ENCODE data around the gene GOLGA3.

GOLGA3 gene

GRCh38 chr12:132814232-132814631, 14.4 kb downstream of the GOLGA3 start:
- no peak for TF ChIP-seq FOXP2 (optimal IDR thresholded peaks at IDR 0.05; ENCODE audit: borderline replicate concordance, extremely low read depth, extremely low read length, insufficient read depth)
- no peak for TF ChIP-seq SIN3A (IDR thresholded peaks at IDR 0.05; ENCODE audit: borderline replicate concordance, insufficient read depth, low read length)
- TF ChIP-seq TAF1 (IDR thresholded peaks at IDR 0.05; ENCODE audit: borderline replicate concordance, insufficient read depth, low read length), result no peak
- TF ChIP-seq POLR2AphosphoS5 (IDR thresholded peaks at IDR 0.05; ENCODE audit: low read depth, low read length), result no peak

DNA sequence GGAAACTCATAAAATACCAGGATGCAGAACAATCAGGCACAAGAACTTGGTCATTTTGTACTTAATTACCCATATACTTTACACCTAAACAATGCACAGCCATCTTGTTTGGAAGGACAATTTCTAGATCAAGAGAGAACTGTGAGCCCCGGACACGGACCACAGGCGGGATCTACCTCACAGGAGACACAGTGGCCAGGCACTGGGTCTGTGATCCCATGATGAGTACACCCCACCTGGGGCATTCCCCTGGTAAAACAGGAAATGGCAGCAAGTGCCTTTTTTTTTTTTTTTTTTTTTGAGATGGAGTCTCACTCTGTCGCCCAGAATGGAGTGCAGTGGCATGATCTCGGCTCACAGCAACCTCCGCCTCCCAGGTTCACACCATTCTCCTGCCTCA, 15.2 kb downstream of the GOLGA3 start:
- TF ChIP-seq, protein P1, sequence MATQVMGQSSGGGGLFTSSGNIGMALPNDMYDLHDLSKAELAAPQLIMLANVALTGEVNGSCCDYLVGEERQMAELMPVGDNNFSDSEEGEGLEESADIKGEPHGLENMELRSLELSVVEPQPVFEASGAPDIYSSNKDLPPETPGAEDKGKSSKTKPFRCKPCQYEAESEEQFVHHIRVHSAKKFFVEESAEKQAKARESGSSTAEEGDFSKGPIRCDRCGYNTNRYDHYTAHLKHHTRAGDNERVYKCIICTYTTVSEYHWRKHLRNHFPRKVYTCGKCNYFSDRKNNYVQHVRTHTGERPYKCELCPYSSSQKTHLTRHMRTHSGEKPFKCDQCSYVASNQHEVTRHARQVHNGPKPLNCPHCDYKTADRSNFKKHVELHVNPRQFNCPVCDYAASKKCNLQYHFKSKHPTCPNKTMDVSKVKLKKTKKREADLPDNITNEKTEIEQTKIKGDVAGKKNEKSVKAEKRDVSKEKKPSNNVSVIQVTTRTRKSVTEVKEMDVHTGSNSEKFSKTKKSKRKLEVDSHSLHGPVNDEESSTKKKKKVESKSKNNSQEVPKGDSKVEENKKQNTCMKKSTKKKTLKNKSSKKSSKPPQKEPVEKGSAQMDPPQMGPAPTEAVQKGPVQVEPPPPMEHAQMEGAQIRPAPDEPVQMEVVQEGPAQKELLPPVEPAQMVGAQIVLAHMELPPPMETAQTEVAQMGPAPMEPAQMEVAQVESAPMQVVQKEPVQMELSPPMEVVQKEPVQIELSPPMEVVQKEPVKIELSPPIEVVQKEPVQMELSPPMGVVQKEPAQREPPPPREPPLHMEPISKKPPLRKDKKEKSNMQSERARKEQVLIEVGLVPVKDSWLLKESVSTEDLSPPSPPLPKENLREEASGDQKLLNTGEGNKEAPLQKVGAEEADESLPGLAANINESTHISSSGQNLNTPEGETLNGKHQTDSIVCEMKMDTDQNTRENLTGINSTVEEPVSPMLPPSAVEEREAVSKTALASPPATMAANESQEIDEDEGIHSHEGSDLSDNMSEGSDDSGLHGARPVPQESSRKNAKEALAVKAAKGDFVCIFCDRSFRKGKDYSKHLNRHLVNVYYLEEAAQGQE (IDR thresholded peaks at IDR 0.05; ENCODE audit: insufficient read depth in 1 of 2, low read depth in 2 of 2, low read length in 2 of 2), result no peak
- TF ChIP-seq FOXP2 (optimal IDR thresholded peaks at IDR 0.05; ENCODE audit: borderline replicate concordance, extremely low read depth, extremely low read length, insufficient read depth), result no peak
- TF ChIP-seq POLR2AphosphoS5 (IDR thresholded peaks at IDR 0.05; ENCODE audit: low read depth, low read length), result no peak
- no peak for TF ChIP-seq SIN3A (IDR thresholded peaks at IDR 0.05; ENCODE audit: borderline replicate concordance, insufficient read depth, low read length)
- TF ChIP-seq TAF1 (IDR thresholded peaks at IDR 0.05; ENCODE audit: borderline replicate concordance, insufficient read depth, low read length), result no peak

DNA sequence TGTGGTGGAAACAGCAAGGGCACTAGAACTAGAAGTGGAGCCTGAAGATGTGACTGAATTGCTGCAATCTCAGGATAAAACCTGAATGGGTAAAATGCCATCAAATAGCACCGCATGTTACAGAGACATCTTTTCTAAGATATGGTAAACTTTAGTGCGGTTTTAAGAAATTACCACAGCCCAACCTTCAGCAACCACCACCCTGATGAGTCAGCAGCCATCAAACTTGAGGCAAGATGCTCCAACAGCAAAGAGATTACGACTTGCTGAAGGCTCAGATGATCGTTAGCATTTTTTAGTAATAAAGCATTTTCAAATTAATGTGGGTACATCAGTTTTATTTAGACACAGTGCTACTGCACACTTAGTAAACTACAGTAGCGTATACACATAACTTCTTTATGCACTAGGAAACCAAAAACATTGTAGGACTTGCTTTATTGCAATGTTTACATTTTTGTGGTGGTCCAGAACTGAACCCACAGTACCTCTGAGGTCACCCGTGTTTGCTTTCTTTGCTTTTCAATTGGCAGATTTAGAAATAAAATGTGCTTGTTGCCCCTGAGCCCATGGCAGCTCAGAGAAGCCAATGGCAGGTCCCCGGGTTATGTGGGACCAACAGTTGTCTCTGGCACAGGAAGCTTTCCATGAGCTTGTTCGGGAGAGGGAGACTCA, 15.9 kb downstream of the GOLGA3 start:
- TF ChIP-seq, protein P1 (IDR thresholded peaks at IDR 0.05; ENCODE audit: insufficient read depth in 1 of 2, low read depth in 2 of 2, low read length in 2 of 2), result no peak
- no peak for TF ChIP-seq POLR2AphosphoS5 (IDR thresholded peaks at IDR 0.05; ENCODE audit: low read depth, low read length)
- no peak for TF ChIP-seq FOXP2 (optimal IDR thresholded peaks at IDR 0.05; ENCODE audit: borderline replicate concordance, extremely low read depth, extremely low read length, insufficient read depth)
- no peak for TF ChIP-seq SIN3A (IDR thresholded peaks at IDR 0.05; ENCODE audit: borderline replicate concordance, insufficient read depth, low read length)
- TF ChIP-seq TAF1 (IDR thresholded peaks at IDR 0.05; ENCODE audit: borderline replicate concordance, insufficient read depth, low read length), result no peak

- TF ChIP-seq, protein P1 (IDR thresholded peaks at IDR 0.05; ENCODE audit: insufficient read depth in 1 of 2, low read depth in 2 of 2, low read length in 2 of 2), result no peak
- TF ChIP-seq SIN3A (IDR thresholded peaks at IDR 0.05; ENCODE audit: borderline replicate concordance, insufficient read depth, low read length) (no peak), POLR2AphosphoS5 (IDR thresholded peaks at IDR 0.05; ENCODE audit: low read depth, low read length) (no peak), TAF1 (IDR thresholded peaks at IDR 0.05; ENCODE audit: borderline replicate concordance, insufficient read depth, low read length) (no peak), FOXP2 (optimal IDR thresholded peaks at IDR 0.05; ENCODE audit: borderline replicate concordance, extremely low read depth, extremely low read length, insufficient read depth) (no peak)
Measured at GRCh38 chr12:132807295-132808092, 21.2 kb downstream of the GOLGA3 start.

DNA sequence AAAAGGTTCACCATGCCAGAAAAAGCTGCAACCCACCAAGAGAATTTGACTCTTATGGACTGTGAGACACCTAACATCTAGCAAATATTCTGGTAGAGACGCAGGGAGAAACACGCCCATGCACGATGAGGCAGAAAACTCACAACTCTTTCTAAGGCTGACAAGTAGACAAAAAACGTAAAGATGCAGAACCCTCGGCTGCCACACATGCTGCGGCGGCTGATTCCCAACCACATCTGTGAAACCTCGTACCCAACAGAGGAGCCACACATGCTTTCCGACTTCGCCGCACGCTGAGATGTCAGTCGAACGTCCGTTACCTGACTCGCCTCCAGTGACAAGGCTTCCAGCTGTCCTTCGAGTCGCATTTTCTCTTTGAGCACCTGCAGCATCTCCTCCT, 21.8 kb downstream of the GOLGA3 start:
- TF ChIP-seq, protein P1 (IDR thresholded peaks at IDR 0.05; ENCODE audit: insufficient read depth in 1 of 2, low read depth in 2 of 2, low read length in 2 of 2), result no peak
- TF ChIP-seq SIN3A (IDR thresholded peaks at IDR 0.05; ENCODE audit: borderline replicate concordance, insufficient read depth, low read length) (no peak), POLR2AphosphoS5 (IDR thresholded peaks at IDR 0.05; ENCODE audit: low read depth, low read length) (no peak), TAF1 (IDR thresholded peaks at IDR 0.05; ENCODE audit: borderline replicate concordance, insufficient read depth, low read length) (no peak), FOXP2 (optimal IDR thresholded peaks at IDR 0.05; ENCODE audit: borderline replicate concordance, extremely low read depth, extremely low read length, insufficient read depth) (no peak)

Measured in PFSK-1 (cell line).